HG03039 (cell line): Measurements from ENCODE around the gene LRP1.

ENCODE experiments used
- ATAC-seq: cut with Tn5 transposase; IDR thresholded peaks from one replicate; pipeline ENCODE4 v1.9.1; 2021; ENCODE audit warnings: mild to moderate bottlenecking, moderate library complexity; ENCODE audit not compliant: unreplicated experiment

Gene LRP1

DNA sequence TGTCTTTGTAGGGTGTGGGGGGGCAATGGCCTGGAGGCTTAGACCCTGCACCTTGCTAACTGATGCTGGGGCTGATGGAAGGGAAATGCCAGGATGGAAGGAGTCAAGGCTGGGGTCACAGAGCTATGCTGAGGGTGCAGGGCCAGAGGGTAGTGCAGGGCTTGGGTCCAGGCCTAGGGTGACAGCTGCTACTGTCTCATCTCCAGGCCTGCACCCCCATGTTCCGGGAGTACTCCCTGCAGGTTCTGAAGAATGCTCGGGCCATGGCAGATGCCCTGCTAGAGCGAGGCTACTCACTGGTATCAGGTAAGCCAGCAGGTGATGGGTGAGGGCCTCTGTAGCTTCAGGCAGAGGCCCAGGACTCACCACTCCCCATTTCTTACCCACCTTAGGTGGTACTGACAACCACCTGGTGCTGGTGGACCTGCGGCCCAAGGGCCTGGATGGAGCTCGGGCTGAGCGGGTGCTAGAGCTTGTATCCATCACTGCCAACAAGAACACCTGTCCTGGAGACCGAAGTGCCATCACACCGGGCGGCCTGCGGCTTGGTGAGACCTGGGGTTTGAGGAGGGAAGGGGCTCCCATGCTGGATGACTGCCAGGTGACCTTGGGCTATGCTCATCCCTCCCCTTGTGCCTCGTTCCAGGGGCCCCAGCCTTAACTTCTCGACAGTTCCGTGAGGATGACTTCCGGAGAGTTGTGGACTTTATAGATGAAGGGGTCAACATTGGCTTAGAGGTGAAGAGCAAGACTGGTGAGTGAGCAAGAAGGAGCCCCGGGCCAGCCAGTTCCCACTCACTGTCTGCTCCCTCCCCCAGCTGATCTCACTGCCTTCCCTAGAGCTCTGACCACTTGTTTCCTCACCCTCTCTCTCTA is 105.3 kb downstream of the LRP1 start:
- ATAC-seq, result no peak

DNA sequence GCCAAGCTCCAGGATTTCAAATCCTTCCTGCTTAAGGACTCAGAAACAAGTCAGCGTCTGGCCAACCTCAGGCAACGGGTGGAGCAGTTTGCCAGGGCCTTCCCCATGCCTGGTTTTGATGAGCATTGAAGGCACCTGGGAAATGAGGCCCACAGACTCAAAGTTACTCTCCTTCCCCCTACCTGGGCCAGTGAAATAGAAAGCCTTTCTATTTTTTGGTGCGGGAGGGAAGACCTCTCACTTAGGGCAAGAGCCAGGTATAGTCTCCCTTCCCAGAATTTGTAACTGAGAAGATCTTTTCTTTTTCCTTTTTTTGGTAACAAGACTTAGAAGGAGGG is 105.9 kb downstream of the LRP1 start:
- ATAC-seq, result no peak

DNA sequence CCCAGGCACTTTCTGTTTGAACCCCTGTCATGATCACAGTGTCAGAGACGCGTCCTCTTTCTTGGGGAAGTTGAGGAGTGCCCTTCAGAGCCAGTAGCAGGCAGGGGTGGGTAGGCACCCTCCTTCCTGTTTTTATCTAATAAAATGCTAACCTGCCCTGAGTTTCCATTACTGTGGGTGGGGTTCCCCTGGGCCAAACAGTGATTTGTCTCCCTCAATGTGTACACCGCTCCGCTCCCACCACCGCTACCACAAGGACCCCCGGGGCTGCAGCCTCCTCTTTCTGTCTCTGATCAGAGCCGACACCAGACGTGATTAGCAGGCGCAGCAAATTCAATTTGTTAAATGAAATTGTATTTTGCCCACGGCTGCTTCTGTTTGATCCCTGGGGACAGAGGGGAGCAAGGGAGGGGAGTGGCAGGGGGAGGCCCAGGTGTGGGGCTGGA is 106.3 kb downstream of the LRP1 start:
- no peak for ATAC-seq

DNA sequence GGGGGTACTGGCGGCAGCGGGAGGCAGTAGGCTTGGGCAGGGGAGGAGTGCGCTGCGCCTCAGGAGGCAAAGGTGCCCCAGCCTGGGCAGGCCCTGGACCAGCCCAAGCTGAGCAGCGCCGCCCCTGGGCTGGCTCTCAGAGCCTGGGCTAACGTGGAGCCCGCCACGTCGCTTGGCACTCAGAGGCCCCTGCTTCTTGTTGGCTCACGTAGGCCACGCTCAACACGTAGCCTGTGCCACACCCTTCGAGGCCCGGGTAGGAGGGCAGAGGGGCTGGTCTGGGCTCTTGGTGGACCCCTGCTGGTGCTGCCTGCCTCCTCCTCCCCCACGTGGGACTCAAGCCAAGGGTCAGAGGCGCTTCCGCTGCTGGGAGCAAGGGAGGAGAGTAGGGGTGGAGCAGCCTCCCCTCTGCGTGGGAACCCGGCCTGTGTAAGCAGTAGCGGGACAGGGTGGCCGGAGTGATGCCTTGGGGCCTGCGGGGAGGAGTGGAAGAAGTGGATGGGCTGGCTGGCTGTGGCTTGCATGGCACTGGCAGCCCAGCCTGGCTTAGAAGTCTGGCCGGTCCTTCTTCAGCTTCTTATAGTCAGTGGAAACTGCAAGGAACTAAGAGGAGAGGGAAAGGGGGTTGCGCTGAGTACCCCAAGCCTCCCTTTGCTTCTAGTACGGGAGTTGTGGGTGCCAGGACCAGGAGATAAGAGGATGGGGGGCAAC is 106.9 kb downstream of the LRP1 start:
- no peak for ATAC-seq

DNA sequence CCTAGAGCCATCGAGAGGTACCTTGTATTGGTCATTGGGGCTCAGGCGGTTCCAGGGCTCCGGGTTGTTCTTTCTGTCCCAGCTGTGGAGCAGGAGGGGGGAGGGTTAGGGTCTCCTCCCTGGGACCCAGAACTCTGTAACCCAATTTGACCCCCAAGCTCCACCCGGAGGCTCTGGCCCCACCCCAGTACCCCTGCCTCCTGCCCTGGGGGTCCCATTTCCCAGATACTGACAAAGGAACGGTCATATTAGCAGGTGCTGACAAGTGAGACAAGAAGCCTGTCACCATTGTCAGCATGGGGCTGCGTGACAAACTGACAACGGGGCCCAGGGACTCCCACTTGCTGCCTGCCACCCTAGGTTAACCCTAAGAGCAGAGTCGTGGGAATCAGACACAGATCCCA is 107.4 kb downstream of the LRP1 start:
- no peak for ATAC-seq

DNA sequence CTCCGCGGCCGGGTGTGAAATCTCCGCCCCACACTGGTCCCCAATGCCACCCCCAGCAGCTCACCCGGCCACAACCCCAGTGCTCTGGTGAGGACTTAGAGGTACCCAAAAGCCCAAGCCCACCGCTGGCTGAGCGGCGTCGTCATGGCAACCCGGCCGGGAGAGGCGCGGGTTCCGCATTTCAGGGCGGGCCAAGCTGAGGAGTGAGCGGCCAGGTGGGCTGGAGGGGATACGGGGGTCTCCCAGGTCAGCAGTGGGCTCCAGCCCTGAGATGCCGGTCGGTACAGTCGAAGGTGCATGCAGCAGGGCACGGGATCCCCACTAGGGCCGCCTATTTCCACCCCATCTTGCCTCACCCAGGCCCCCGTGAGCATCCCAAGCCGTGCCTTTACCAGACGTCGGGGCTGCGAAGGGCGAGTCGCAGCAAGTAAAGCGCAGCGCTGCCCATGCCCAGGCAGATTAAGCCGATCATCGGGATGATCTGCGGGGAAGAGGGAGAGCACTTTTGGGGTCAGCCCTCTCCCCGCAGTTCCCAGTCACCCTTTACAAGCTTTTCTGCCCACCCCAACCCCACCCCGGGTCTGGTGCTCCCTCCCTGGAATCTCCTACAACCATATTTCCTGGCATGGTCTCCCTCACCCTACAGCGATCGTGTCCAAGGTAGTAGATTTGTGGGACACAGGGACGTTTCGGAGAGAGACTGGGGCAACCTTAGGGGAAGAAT is 108.1 kb downstream of the LRP1 start:
- ATAC-seq, result no peak

DNA sequence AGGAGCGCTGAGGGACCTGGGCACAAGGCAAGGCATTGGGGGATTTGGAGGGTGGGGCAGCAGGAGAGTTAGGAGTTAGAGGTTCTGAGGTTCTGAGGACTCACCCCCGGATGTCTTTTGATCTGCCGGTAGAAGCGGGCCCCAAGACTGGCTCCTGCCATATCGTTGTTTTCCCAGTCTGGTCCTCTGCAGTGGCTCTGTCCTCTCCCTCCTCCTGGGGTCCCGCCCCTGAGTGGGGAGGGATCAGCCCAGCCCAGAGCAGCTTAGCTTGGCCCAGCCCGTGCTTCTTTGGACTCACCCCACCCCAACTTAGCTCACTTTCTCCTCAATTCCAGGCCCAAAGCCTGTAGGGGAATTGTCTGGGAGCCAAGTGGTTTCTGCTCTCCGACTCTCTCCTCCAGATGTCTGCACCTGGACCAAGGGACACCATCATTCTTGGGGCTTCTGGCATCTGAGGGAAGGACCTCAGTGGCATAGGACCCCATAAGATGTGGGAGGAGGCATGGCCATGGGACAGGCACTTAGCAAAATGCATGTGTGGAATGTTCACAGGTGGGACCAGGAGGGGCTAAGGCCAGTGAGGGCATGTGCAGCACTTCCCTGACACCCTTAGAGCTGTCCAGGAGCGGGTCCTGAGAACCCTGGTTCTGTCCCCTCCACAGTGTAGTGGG is 108.8 kb downstream of the LRP1 start:
- no peak for ATAC-seq

DNA sequence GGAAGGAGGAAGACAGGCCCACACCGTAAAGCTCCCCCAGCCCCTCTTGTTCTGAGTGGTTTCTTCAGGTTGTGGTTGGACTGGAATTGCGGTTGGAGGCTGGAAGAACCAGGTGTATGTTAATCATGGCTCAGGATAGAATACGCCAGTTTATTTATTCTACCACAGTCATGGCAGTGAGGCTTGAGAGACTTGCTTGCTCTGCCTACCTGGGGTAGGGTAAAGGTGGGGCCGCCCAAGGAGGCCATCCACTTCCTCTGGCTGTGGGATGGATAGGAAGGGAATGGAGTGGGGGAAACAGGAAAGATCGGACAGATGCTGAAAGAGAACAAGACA is 109.3 kb downstream of the LRP1 start:
- ATAC-seq, result no peak

DNA sequence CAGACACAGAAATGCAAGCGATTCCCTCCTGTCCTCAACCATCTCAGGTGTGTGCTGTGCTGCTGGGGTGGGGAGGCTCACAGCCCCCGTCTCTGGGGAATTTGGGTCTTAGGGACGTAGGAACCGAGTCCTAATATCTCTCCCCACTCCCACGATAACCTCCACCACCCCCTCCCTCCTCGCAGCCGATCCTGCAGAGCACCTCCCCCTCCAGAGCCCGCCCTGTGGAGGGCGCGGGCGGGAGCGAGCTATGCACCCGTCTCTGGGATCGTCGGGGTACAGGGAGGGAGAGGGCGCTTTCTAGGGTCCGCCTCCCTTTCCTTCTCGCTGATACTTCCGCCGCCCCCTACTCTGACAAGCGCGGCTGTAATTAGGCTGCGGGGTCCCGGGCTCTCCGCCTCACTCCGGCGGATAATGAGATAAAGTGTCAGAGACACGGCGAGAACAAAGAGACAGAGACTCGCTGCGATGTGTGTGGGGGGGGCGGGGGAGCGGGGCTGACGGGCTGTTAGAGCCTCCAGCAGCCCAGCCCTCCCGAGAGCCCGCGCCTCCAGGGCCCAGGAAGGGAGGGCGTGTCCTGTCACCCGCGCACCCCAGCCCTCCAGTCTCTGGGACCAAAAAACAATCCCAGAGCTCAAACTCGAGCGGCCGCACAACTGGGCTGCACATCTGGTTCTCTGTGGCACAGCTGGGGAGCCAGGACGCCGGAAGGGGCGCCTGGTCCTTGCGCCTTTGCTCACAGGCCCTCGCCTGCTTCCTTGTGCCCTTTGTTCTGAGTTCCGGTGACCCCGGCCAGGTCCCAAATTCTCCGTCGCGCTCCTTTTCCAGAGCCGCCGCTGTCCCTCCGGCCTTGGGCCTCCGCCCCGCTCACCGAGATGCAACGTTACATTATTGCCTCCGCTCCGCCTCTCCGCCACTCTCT is 109.9 kb downstream of the LRP1 start:
- ATAC-seq, result no peak

DNA sequence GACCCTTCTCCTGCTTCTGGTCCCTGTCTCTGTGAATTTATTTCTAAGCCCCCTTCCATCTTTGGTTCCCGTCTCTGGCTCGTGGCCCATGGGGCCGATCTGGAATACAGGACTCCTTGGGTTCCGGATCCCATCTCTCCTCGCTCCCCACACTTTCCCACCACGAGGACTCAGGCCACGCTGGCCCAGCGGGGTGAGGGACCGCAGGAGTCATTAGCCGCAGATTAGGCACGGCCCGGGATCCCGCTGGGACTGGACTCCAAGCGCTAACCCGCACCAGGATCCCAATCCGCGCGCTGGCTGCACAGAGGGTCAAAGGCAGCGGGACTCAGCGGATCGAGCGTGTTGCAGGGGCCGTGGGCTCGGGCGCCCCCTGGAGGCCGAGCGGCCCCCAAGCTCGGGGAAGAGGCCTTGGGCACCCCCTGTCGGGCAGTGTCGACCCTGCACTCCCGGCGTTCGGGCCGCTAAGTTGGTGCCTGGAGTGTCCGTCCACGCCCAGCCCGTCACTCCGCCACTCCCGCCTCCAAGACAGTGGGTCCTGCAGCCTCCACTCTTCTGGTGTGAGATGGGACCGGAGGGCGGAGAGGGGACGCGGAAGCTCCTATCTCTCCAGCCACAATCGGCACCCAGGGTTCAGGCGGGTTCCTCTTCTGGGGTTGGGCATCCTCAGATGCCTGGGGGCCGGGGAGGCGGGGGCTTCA is 110.7 kb downstream of the LRP1 start:
- peak; percentile 42 for ATAC-seq

DNA sequence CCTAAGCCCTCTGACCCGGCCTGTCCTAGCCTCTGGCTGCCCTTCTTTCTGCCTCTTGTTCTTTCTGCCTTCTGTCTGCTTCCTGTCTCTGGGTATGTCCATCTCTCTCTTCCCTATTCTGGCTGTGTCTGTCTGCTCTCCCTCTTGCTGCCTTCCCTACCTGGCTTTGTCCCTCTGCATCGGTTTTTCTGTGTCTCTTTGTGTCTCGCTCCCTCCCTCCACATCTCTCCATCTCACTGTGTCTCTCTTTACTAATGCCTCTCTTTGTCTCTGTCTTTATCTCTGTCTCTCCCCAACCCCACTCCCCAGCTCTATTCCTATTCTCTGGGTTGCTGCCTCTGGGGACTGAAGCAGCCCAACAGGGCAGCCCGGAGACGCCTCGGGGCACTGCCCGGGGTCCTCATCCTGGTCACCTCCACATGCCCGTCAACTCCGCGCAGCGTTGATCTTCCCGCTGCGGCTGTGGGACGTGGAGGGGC is 111.3 kb downstream of the LRP1 start:
- no peak for ATAC-seq

DNA sequence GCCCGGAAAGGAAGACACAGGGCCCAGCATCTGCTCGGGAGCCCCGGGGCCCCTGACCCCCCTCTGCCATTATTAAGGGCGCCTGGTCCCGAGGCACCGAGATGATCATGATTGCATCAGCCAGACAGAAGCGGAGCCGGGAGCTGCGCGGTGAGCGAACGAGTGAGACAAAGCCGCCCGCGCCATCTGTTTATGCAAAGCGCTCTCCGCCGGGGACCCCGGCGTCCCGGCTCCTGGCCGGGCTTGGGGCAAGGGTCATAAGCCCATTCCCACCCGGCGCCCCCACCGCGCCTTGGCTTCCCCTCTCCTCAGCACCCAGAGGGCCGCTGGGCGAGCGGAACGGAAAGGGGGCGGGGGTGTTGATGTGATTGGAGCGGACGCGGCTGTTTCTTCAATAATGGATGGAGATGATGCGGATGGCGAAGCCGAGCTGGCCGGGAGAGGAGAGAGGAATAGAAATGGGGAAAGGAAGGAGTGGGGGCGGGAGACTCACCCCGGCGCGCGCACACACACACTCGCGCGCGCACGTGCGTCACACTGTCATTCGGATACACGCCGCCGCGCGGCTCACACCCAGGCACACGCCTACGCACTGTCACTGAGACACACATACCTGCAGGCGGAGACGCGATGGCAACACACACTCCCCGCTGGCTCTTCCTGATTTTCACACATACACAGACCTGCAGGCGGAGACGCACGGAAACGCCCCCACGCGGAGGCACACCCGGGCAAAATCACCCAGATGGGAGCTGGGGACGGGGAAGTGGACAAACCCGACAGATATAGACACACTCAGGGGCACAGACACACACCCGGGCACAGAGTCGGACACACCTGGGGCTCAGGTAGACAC is 112.0 kb downstream of the LRP1 start:
- ATAC-seq, result no peak

DNA sequence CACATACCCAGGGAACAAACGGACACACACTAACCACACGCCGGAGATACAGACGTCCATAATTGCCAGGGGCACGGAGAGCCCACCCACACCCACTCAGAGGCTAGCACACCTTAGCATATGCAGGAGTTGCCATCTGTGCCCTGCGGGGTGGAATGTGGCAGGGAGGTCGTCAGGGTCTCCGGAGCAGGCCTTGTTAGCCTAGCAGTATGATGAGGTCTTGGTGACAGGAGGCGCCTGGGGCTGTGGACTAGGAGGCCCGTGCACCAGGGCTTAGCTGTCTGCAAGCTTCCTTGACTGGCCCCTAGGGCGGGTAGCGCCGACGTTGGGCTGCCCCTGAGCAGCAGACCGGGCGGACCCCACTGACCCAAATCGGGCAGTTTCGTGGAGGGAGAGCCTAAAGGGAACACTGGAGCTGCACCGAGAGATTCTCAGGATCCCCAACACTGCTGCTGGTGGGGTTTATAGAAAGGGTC is 112.7 kb downstream of the LRP1 start:
- no peak for ATAC-seq

DNA sequence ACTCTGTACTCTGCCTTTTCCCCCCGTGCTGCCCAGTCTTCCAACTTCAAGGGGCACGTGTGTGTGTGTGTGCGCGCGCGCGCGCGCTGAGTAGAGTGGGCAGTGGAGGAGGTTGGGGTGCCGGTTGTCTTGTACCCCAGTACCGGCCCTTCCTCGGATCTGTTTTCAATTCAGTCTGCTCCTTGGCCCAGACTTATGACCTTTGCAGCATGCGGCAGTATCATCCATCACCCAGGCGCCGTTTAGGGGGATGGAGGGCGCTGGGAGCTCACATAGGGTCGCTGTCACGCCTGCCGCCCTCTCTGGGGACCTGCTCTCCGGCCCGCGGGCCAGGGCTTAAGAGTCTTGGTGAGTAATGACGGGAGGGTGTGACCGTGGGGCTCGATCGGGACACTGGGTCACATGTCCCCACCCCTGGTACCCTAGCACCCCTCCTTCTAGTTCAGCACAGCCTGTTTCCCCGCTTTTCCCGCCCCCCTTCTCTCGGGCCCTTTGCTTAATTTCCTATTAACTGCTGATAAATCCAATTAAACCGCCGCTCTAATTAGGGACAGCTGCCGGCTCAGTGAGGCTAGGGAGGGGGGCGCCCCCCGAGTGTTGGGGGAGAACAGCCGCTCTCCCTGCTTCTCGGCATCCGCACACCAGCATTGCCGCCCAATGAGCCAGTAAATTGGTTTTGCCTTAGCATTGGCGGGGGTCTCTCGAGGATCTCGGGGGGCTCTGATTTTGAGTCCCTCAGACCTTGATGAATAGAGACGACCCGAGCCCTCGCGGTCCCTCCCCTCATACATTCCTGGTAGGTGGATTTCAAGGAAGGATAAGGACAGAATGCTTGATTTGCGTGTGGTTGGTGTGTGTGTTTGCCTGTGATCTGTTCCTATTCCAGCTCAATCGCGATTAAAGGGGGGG is 113.4 kb downstream of the LRP1 start:
- no peak for ATAC-seq

DNA sequence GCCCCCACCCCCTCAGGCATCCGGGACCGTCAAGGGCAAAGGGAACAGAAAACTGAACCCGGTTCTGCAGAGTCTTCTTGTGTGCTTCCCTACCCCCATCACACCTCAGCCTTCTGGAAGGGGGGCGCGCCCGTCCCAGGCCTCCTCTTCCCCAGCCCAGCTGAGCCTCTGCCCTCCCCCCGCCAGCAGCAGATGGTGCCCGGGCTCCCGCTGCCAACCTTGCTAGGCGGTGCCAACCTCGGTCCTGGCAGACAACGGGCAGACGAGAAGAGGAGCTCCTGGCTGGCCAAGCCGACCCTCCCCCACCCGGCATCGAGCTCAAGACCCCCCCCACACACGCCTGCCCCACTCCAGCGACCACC is 114.0 kb downstream of the LRP1 start:
- no peak for ATAC-seq

DNA sequence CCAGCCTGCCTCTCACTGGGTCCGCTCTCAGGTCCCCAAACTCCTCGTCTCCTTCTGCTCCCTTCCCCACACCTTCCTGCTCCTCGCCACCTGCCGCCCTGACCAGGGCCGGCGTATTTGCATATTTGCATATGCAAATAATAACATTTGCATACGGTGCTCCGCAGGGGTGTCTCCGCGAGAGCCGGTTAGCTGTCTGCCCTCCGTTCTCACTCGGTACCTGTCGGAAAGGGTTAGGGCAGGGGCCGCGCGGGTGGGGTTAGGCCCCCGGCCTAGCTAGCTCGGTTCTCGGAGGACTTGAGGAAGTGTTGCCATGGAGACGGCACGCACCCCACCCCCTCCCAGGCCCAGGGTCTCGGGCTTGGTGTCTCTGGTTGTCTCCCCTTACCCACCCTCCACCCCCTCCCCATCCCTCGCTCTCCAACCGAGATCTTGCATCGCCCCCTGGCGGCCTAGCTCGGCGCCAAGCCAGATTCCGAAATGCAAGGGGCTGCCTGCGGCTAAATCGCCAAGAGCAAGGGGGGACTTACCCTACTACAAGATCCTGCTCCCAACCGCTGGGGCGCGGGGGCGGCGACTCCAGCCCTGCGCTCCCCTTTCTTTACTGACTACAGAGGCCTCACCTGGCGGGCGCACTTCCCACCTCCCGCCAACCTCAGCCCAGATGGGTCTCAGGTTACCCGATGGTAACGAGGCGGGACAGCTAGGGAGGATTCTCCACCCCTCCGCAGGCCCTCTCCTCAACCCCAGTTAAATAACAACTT is 114.6 kb downstream of the LRP1 start:
- no peak for ATAC-seq
